GM18517 (cell line): ENCODE data around the gene FAM3A.

Experiments used
- ATAC-seq: cut with Tn5 transposase; IDR thresholded peaks from one replicate; pipeline ENCODE4 v1.9.1; 2021; ENCODE audit warnings: mild to moderate bottlenecking, moderate library complexity; ENCODE audit not compliant: unreplicated experiment

FAM3A gene

DNA sequence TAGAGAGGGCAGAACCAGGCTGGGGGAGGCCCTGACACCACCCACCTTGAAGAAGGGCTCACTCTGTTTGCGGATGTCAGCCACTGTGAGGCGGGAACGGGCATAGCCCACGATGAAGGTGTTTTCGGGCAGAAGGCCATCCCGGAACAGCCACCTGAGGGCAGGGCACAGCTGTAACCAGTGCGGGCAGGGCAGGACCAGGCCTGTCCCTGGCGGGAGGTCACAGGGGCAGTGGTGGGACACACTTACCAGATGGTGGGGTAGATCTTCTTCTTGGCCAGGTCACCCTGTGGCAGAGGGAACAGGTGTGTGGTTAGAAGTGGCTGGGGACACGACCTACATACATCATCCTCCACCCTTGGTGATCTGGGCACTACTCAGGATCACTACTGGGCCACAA, 19.9 kb upstream of the FAM3A start:
- ATAC-seq: no peak

DNA sequence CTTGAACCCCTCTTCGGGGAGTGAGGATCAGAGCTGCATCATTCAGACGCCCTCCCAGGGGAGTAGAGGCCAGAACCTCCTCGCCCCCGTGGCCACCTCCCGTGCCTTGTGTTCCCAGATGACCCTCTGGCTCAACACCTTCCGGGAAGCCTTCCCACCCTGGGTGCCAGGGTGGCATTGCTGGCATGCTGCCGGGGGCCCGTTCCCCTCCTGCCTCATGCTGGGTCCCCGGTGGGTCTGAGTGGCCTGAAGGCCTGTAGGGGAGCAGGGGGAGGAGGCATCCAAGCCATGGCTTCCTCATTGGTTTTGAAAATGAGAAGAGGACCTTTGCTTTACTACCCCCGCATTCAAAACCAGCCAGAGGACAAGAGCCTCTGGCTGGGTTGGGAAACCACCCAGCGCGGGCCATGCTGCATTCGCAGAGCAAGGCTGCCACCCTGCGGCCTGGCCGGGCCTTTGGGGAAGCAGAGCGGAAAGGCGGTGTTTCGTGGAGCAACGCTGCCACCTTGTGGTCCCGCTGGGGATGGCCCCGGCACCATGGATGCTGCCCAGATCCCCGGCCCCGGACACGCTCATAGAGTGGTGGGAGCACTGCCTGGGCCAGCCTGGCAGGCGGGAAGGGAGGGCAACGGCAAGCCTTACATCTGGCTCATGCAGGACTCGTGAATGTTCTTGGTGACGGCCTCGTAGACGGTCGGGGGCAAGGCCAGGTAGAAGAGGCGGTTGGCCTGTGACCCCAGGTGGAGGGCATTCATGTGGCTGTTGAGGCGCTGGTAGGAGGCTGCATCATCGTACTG, 18.7 kb upstream of the FAM3A start:
- ATAC-seq: peak; percentile 89

DNA sequence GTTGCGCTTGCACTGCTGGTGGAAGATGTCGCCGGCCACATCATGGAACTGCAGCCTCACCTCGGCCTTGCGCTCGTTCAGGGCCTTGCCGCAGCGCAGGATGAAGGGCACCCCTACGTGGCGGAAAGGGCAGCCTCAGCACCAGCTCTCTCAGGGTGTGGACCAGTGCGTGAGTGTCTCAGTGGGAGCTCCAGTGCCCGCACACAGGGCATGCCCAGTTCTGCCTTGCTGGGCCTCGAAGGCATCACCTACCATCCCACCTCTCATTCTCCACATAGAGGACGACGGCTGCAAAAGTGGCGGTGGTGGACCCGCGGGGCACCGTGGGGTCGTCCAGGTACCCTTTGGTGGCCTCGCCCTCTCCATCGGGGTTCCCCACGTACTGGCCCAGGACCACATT, 16.7 kb upstream of the FAM3A start:
- ATAC-seq: no peak

DNA sequence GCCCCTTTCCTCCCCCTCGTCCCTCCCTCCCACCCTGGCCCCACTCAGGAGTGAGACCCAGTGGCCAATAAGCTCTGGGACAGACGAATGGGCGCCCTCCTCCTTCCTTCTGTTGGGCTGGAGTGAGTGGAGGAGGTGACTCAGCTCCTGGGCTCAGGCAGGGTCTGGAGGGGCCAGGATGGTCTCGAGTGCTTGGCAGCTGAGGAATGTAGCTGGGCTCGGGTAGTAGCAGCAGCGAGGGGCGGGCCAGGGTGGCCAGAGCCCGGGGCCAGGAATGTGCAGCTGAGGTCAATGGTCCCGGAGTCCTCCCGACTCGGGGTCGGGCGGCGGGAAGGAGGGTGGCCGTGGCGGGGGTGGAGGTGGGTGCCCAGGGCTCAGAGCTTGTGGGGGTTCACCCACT, 15.6 kb upstream of the FAM3A start:
- no peak for ATAC-seq

DNA sequence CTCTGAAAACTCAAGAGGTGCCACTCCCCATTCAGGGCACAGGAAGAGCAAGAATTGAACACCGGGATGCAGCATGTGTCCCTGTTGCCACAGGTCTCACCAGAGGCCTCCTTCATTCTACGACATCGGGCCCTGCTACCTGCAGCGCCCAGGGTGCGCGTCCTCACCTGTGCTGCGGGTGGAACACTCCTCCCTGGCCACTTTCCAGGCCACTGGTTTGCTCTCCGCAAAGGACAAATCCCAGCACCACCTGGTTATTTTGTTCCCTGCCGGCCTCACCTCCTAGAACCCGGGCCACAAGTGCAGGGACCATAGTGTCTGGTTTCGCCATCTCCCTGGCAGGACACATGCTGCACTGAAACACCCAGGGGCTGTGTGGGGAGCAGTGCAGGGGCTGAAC, 14.3 kb upstream of the FAM3A start:
- ATAC-seq: no peak

DNA sequence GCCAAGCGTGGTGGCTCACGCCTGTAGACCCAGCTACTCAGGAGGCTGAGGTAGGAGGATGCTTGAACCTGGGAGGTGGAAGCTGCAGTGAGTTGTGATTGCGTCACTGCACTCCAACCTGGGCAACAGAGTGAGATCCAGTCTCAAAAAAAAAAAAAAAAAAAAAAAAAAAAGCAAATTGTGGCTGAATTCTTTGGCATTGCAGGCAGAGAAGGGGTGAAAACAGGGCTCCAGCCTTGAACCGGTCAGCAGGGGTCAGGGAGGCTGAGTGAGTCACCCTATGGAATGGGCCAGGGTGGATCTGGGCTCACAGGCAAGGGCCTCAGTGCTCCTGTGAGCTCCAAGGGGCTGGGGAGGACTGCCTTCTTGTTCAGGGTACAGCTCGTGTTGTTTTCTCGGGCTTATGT, 13.2 kb upstream of the FAM3A start:
- no peak for ATAC-seq

DNA sequence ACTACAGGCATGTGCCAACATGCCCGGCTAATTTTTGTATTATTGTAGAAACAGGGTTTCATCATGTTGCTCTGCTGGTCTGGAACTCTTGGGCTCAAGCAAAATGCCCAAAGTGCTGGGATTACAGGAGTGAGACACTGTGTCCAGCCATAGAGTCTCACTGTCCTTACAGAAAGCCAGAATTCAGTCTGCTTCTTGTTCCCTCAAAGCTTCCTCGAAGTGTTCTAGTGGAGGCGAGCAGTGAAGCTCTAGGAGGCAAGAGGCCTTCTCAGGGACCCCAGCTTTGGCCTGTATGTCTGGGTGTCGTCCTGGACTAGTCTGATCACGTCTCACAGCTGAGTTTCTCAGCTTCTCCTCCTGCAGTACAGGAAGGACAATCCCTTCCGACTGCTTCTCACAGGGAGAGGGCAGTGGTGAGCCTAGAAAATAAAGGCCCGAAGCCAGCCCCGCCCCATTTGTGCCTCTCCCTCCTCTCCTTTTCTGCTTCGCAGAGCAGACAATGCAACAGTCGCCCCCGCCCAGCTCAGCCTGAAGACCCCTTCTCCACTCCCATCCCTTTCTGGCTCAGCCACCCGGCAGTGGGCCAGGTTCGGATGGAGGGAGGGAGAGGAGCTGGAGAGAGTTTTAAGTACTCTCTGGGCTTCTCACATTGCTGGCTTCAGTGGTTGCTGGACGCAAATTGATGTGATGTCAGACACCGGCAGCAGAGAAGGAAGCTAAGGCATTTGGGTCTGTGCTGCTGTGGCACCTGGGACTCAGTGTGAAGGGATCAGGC, 11.1 kb upstream of the FAM3A start:
- ATAC-seq: peak; percentile 60

DNA sequence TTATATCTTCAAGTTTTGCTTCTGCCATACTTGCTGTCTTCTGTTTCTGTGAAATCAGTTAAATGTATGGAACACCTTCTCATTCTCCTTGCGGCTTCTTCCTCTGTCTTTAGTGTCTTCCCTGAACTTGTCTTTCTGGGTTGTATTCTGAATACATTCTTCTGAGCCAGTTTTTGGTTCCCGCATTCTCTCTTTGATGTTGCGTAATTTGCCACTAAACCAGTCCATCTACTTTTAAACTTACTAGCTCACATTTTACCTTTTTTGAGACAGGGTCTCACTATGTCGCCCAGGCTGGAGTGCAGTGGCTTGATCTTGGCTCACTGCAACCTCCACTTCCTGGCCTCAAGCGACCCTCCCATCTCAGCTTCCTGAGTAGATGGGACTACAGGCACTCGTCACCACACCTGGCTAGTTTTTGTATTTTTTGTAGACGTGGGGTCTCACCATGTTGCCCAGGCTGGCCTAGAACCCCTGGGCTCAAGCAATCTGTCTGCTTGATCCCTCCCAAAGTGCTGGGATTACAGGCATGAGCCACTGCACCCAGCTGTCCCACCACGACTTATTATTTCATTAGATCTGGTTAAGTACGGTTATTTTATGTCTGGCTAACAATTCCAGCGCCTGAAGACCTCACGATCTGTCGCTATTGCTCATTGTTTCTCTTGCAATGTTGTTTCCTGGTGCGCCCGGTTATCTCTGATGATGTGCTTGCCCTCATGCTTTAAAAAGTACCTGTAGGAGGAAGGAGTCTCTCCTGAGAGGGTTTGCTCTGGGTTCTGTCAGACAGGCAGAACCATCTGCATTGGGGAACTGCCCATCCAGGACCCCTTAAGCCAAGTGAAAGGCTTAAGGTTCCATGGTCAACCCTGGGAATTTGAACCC, 9.8 kb upstream of the FAM3A start:
- no peak for ATAC-seq

DNA sequence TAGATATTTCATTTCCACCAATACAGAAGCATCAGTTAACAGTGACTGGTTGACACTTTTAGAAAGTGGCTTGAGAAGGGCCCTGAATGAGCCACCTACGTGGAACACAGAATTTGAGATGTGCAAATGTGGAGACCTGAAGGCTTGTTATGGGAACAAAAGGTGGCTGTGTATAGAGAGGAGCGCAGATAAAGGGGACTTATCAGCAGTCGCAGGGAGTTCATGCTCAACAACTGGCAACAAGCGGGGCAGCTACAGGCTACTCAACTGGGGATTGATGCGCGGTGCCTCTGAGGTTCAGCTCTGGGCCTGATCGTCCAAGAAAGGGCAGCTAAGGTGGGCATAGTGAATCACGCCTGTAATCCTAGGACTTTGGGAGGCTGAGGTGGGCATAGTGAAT, 3.4 kb upstream of the FAM3A start:
- no peak for ATAC-seq

DNA sequence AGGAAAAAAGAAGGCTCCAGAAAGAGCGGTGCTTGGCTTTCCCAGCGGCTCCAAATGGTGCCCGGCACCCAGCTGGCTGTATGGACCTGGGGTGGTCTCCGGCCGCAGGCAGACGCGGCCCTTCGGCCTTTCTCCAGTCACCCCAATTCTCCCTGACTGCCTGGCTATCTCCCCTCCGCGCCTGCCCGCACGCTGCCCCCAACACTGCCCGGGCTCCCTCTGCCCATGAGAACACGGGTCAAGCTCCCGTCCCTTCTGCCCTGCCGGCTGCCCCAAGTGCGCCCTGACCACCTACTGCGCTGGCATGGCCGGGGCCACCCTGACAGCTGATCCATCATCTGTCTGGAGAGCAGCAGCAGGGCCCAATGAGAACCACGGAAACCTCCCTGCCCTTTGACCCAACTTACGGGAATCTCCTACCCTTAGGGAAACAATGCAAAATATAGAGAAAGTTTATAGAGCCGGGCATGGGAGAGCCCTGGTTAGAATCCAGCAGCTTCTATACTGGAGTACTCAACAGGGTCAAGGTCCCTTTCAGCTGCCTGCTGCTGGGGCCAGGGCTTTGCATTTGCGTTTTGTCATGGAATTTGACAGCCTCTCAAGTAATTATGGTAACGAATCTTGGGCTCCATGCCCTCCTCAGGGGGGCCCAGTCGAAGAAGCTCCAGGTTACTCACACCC, 1.2 kb upstream of the FAM3A start:
- ATAC-seq: no peak

DNA sequence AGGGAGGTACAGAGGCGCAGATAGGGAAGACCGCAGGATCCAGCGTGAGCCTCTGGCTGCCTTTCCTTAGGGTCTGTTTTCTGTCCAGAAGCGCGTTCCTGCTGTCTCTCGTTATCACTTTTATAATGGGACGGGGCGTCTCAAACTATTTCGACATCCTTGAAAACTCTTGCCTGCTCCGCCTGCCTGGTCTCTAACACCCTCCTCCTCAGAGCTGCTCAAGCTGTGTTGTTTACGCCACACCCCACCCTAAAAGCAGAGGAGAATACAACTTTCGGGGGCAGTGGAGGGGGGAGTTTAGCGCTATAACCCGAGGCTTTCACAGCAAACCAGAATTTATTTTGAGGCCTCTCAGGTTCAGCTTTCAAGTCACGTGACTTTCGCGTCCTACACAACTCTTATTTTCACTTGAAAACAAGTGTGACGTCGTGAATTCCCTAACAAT, 646 bp upstream of the FAM3A start:
- peak; percentile 4 for ATAC-seq

DNA sequence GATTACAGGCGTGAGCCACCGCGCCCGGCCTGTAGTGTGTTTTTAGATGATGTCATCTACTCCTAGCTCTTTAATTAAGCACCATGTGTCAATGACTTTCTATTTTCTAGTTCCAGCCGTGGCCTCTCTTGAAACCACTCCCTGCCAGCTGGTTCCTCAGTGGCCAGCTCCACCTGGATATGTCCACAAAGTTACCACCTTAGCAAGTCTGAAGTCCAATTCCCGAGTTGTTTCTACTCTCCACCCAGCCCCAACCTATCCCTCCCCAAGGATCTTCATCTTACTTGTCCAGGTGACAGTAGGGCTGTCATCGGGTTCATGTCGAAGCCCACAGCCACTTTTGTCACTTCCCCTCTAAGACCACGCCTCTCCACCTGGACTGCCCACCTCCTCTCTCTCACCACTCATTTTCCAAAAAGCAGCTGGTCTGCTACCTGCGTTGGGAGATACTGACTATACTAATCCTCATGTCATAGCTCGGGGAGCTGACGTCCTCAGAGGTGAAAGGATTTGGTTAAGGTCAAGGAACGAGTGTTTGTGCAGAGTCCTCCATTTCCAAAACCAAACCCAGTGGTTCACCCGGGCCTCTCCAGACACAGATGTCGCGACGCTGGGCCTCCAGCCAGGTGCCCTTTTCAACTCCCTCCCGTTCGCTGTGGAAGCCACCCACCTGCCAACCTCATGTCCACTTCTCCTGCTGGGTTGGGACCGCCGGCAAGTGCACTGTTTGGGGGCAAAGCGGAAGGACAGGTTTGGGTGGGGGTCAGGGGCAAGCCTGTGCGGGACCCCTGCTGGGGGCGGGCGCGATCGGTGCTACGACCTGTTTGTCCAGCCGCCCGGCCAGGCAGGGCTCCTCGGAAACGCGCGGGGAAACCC, 704 bp downstream of the FAM3A start:
- ATAC-seq: no peak

DNA sequence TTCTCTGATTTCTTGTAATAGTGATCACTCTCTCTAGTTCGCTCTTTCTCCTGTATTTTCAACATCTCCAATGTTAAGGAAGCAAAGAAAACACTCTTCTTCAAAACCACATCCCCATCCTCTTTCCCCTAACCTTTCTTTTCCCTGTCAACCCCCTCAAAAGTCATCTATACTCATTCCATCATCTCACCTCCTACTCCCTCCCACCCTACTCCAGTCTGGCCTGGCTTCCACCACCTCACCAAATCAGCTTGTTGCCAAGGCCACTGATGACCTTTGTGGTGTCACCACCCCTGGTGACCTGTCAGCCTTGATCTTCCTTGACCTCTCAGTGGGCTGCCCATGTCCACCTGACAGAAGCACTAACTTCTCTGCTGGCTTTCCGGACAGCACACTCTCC, 2.3 kb downstream of the FAM3A start:
- no peak for ATAC-seq

DNA sequence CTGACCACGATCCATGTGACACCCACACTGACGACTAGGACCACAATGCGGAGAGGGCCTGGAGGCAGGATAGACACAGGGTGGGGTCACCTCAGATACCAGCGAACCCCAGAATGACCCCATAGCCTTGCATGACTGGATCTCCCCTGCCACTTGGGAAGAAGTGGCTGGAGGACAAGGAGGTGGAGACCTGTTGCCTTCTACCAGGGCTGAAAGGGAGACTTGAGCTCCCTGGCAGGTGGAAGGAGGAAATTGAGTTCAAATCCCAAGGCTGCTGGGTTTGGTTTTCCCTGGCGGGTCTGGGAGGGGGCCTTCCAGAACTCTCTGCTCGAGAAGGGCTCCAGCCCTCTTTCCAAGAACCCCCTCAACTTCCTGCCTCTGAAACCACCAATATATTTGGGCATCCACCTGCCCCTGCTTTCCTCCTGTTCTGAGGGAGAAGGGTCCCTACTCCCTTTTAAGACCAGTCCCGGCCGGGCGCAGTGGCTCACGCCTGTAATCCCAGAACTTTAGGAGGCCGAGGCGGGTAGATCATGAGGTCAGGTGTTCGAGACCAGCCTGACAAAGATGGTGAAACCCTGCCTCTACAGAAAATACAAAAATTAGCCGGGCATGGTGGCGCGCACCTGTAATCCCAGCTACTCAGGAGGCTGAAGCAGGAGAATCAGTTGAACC, 3.0 kb downstream of the FAM3A start:
- ATAC-seq: no peak

DNA sequence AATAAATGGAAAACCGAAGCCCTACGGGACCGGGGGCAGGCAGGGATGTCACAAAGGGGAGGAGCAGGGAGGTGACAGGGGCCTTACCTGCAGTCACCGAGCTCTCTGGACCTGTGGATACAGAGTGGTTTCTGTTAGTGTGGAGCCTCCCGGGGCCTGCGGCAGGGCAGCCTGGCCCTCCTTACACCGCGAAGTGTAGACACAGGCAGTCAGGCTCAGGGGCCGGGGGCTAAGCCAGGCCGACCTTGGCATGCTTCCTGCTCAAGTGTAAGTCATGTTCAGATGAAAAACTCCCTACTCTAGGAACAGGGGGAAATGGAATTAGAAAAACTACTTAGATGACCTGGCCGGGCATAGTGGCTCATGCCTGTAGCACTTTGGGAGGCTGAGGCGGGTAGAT, 4.3 kb downstream of the FAM3A start:
- ATAC-seq: no peak

DNA sequence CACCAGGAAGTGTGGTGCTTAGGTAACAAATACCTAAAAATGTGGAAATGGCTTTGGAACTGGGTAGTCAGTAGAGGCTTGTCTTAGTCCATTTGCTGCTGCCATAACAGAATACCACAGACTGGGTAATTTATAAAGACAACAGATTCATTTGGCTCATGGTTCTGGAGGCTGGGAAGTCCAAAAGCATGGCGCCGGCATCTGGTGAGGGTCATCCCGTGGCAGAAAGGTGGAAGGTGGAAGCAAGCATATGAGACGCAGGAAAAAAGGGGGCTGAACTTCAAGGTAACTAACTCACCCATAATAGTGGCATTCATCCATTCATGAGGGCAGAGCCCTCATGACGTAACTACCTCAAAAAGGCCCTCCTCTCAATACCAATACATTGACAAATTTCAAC, 6.6 kb downstream of the FAM3A start:
- no peak for ATAC-seq

DNA sequence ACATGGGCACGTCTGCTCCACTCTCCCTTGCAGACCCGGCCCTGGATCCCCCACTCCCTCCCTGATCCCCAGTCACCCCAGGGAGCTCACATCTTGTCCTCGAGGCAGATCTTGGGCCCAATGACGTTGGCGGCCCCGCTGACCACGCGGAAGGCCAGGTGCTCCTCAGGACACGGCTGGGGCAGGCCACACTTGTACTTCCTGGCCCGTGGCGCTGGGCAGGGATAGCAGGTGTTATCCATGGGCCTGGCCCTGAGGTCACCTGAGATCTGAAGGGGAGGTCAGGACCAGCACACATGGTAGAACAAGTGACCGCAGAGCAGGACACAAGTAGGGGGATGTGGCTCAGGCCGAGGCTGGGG, 7.7 kb downstream of the FAM3A start:
- no peak for ATAC-seq

DNA sequence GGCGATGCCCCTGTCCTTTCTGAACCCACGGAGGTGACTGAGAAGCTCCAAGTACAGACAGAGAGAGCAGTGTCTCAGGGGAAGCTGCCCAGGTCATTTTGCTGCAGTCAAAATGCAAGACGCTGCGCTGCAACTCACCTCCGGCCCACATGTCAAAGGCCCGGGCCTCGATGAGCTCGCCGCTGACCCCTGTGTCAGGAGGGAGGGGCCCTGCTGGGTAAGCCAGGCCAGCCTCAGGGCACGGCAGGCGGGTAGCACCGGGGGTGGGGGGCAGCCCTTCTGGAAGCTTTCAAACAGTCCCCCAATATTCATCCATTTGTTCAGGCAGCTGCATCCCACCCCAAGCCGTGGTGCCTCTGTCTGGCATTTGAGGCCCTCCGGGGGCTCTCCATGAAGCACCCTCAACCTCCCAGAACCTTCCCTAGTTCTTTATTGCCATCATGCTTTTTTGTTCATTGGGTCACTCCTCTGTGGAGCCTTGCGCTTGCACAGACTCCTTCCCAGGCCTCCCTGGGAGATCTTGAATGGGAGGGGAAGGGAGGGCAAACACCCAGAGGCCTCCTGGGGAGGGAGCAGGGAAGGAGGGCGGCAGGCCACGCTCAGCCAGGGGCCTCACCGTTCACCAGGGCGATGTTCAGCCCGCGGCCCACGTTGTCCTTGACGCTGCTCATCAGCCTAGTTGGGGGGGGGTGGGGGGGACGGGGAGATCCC, 8.2 kb downstream of the FAM3A start:
- no peak for ATAC-seq
